ENCODE data around the gene IFNA10. TPM values are rescaled to one million over a fixed set of nuclear protein-coding genes. Genes with fewer than 3 reads are reported as not detected.
A peak's percentile ranks its signal among the peaks of the same experiment; 100 is the strongest.
"Not testable (repeated sequence)": the region's sequence is repeated elsewhere in the genome, so short reads cannot be mapped to it uniquely, and the experiment has no call there.

The IFNA10 gene
- not detected for polyA plus RNA-seq (ENCODE audit: insufficient read length in 10 of 10)
- long read RNA-seq, donor 1 = 0 reads
- long read RNA-seq, donor 2 = 0 reads
- long read RNA-seq, donor 3 = 0 reads
- long read RNA-seq, donor 4 = 0 reads
- long read RNA-seq, donor 5 = 0 reads
- long read RNA-seq, donor 6 = 0 reads
- long read RNA-seq, donor 7 = 0 reads
- long read RNA-seq, donor 8 = 0 reads
- long read RNA-seq, donor 9 = 0 reads

DNA sequence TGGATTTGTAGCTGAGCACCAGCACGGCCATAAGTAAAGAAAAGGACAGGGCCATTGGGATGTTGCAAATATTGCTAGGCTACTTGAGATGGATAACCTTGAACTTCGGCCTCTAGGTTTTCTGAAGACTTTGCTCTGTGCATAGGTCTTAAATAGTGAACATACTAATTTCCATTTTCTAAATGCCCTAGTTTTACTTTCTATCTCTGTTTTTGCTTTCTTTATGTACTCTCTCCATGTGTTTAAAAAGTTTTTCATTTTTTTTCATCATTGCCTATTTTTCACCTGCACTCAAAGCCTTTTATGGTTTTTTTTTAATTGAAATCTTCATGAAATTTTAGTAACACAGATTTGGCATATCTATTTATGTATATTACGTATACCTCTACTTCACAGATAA is at the start of gene IFNA10:
Gene IFNA10 (minus strand): TSS at position 101 of the 400 bp plus-strand sequence. CDS start 46 bp downstream, at position 55.
- DNase-seq = not testable (repeated sequence)

DNA sequence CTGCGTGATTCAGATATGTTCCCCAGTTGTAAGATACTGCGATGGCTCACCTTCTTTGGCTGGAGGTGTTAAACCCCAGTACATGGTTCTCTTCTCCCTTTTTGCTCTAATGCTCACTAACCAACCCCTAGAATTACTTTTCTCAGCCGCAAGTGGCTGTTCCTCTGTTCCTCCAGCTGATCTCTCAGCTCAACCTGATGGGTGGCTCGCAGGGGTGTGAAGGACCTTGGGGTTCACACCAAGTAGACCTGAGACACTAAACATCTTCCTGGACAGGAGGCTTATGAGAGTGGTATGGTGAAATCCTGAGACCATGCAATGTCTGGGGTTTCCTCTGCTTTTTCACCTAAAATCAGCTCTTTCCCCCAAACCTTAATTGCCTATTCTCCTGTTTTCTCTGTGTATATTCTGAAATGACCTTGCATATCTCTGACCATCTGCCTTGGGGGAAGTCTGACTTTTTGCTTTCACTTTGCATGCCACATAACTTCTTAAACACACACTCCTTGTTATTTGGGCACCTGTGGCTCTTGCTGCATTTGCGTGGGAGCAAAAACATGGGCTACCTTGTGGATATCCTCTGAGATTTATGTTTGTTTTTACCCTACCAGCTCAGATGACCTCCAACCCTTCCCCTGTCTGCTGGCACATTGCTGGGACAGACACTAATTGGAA is 48.7 kb upstream of the IFNA10 start:
- no peak for DNase-seq

DNA sequence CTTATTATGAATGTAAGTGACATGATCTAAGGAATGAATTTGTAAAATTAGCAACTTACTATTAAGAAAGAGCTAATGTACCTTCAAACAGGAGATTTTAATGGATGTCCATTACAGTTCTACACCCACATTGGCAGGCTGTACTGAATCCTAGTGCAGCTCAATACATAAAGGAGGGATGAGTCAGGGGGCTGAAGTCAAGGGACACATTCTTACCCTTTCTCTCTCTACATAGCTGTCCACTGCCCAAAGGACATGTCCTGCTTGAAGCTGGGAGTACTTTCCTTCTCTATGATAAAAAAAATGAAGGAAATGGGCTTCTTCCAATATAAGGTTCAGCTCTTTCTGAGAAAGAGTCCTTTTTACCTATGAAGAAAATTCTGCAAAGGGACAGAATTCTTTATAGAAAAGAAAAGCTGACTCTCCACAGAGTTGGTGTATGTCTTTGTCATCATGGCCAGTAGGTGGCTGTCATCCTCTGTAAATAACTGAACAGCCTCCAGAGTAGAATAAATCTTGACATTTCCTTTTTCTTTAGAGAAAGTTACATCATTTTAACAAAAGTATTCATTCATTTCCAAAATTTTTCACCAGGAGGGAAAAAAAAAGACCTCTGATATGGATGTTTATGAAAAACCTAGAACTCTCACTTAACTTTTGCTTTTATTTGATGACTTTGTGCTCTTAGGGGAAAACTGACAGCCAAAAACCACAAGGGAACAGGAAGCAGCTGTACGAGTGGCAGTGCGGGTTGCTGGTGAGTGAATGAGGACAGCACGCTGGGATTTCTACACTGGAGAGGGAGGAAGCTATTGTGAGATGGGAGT is 46.0 kb upstream of the IFNA10 start:
- peak; percentile 7 to 48 (median 14) for DNase-seq

DNA sequence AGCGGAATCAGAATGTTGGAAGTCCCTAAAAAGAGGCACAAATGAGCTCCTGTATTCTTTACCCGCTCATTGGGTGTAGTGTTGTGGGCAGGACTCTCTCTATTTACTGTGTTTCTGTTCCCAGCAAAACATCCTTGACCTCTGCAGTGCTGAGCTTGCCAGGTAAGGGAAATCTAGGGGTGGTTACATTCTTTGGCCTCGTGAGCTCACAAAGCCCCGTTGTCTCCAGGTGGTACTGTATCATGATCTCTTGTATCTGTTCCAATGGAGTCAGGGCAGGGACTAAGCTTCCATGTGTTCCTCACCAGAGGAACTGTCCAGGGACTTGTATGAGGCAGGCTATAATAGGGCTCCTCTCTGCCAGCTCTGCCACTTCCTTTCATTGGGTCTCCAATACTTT is 44.7 kb upstream of the IFNA10 start:
- DNase-seq = no peak

DNA sequence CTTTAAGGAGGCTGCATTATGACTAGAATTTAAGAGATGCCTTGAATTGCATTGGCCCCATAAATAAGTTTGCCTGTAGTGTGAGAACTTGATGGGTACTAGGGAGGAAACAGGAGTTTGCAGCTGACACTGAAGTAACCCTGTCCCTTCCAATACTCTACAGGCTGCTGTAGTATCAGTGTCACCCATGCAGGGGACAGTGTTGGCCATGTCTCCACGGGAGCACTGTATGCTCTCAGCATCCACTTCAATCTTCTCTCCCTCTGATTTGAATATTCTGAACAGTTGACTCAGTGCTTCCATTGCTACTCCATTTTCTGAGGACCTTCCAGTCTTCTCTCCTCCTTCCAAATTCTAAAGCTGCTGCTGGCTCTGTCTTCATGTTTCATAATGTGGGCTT is 44.2 kb upstream of the IFNA10 start:
- DNase-seq = no peak

DNA sequence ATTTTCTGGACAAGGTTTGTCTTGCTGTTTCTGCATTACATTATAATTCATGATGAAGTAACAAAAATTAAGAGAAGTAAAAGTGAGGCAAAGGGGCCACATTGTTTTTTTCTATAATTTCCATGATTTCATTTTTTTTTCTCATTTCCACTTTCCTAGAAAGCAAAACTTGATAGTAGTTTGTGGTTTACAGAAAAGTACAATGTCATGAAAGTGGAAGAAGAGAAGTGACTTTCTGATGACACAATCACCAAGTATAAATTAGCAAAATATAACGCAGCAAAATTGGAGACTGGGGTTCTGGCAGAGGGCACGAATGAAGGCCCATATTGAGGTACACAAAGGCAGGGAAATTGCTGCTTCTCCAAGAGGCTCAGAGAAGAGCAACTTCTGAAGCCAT is 37.9 kb upstream of the IFNA10 start:
- DNase-seq = no peak

DNA sequence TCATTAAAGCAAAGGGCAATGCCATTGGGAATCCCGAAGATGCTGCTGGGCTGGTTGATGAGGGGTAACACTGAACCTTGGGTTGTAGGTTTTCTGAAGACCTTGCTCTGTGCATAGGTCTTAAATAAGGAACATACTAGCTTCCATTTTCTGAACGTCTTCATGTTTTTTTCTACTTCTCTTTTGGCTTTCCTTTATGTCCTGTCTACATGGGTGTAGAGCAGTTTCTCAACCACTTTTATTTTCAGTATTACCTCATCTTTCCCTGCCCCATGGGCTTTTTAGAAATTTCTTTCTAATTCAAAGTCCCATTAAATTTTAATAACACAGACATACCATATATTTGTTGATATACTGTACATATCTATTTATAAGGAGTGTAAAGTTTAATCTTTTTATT is 33.0 kb upstream of the IFNA10 start, which contains the start of gene IFNA14:
Gene IFNA14 (minus strand): TSS at position 95 of the 400 bp plus-strand sequence. CDS start 70 bp downstream, at position 25.
- no peak for DNase-seq

DNA sequence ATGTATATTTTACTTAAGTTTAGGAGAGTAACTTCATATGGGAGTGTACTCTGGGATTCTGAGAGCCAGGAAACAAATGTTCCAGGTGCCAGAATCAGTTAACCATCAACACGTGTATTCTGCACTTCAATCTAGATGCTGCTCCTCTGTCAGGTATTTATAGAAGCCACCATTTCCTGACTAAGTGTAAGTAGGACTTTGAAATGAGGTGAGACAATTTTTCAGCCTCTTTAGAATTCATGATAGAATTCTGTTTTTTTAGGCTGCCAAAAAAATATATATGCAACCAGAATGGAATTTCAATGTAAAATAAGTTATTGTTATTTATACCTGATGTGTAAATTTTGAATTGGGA is 29.4 kb upstream of the IFNA10 start:
- not testable (repeated sequence) for DNase-seq

DNA sequence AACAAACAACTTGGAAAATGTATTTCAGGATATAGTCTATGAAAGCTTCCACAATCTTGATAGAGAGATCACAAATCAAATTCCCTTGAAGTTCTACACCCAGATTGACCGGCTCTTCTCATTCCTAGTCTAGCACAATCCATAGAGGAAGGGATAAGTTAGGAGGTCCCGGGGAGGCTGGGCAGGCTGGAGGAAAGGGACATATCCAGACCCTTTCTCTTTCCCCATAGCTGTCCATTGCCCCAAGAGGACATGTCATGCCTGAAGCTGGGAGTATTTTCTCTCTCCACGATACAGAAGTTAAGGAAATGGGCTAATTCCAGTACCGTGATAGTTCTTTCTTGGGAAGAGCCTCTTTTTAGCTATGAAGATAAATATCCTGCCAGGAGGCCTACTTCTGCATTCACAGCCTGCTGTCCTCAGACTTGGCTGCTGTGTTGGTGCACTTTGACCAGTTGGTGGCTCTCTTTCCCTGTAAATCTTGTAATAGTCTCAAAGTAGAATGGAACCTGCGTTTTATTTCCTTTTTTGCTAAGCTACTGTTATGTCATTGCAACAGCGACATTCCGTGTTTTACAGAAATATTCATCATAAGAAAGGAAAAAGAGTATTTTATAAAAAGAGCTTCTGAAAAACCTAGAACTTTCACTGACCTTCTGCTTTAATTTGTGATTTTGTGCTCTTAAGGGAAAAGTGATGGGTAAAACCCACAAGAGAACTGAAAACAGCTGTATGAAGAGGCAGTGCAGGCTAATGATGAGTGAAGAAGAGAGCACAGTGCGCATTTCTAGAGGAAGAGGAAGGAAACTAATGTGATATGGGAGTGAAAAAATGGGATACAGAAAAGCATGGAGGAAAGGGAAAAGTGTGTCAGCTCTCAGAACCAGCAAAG is 28.8 kb upstream of the IFNA10 start:
- peak; percentile 8 to 42 (median 27) for DNase-seq

DNA sequence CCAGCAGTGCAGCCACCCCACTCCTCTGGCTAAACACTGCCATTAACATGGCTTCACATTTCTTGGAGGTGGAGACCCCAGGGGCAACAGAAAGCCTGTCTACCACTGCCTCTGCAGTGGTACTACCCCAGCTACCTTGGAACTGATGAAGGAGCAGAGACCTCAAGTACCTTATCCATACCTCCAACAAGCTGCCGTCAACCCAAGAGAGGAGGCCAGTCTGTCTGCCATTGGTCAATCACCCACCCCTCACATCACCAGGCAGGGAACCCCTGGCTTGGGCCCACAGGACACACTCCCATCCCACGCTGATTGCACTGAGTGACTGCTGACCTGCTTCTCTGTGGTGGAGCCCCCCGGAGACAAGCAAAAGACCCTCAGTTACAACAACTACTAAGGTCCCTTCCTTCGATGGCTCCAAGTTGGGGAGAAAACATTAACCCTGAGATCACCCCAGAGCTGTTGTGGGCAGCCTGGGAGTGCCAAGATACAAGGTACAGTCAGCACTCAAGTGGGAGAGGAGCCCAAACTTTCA is 27.3 kb upstream of the IFNA10 start:
- no peak for DNase-seq

DNA sequence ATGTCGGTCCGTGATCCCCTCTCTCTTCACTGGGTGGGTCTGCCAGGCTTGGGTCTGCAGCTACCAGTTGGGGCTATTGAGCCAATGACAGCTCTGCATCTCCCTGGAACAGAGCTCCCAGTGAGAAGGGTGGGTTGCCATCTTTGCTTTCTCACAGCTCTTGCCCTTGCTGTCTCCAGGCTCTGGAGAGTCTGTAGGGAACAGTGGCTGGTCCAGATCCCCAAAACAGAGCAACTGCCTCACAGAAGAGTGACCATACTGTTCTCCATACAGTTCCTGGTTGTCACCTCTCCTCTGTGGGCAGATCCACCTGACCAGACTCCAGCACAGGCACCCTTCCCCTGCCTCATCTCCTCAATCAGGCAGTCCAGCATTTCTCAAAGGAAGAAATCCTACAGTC is 26.3 kb upstream of the IFNA10 start:
- DNase-seq = no peak

DNA sequence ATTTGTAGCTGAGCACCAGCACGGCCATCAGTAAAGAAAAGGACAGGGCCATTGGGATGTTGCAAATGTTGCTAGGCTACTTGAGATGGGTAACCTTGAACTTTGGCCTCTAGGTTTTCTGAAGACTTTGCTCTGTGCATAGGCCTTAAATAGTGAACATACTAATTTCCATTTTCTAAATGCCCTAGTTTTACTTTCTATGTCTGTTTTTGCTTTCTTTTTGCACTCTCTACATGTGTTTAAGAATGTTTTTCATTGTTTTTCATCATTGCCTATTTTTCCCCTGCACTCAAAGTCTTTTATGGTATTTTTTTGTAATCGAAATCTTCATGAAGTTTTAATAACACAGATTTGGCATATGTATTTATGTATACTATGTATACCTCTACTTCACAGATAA is 21.2 kb upstream of the IFNA10 start, which contains the start of gene IFNA17:
Gene IFNA17 (minus strand): TSS at position 101 of the 400 bp plus-strand sequence. CDS start 49 bp downstream, at position 52.
- DNase-seq = no peak

DNA sequence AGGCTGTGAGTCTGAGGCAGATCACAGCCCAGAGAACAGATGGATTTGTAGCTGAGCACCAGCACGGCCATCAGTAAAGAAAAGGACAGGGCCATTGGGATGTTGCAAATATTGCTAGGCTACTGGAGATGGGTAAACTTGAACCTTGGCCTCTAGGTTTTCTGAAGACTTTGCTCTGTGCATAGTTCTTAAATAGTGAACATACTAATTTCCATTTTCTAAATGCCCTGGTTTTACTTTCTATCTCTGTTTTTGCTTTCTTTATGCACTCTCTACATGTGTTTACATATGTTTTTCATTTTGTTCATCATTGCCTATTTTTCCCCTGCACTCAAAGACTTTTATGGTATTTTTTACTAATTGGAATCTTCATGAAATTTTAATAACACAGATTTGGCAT is 10.3 kb upstream of the IFNA10 start, which contains the start of gene IFNA16:
Gene IFNA16 (minus strand): TSS at position 101 of the 400 bp plus-strand sequence. CDS start 6 bp downstream, at position 95.
- not testable (repeated sequence) for DNase-seq

DNA sequence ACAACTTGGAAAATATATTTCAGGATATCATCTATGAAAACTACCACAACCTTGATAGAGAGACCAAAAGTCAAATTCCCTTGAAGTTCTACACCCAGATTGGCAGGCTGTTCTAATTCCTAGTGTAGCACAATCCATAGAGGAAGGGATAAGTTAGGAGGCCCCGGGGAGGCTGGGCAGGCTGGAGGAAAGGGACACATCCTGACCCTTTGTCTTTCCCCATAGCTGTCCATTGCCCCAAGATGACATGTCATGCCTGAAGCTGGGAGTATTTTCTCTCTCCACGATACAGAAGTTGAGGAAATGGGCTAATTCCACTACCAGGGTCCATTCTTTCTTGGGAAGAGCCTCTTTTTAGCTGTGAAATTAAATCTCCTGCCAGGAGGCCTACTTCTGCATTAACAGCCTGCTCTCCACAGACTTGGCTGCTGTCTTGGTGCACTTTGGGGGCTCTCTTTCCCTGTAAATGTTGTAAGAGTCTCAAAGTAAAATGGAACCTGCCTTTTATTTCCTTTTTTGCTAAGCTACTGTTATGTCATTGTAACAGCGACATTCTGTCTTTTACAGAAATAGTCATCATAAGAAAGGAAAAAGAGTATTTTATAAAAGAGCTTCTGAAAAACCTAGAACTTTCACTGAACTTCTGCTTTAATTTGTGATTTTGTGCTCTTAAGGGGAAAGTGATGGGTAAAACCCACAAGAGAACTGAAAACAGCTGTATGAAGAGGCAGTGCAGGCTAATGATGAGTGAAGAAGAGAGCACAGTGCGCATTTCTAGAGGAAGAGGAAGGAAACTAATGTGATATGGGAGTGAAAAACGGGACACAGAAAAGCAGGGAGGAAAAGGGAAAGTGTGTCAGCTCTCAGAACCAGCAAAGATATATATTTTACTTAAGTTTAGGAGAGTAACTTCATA is 6.7 kb upstream of the IFNA10 start:
- not testable (repeated sequence) for DNase-seq

DNA sequence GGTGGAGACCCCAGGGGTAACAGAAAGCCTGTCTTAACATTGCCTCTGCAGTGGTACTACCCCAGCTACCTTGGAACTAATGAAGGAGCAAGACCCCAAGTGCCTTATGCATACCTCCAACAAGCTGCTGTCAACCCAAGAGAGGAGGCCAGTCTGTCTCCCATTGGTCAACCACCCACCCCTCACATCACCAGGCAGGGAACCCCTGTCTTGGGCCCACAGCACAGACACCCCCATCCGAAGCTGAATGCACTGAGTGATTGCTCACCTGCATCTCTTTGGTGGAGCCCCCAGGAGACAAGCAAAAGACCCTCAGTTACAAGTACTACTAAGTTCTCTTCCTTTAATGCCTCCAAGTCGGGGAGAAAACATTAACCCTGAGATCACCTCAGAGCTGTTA is 5.2 kb upstream of the IFNA10 start:
- not testable (repeated sequence) for DNase-seq

DNA sequence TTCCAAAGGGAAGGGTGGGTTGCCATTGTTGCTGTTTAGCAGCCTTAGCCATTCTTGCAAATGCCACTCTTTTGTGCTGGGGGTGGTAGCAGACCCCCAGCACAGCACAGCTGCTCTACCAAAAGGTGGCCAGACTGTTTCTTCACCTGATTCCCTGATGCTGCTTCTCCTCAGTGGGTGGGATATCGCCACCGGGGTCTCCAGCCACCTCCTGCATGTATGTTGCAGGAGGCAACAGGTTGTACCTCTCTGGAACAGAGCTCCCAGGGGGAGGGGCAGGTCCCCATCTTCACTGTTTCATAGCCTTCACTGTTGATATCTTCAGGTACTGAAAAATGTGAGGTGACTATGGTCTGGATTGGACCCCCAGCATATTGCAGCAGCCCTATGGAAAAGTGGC is 3.8 kb upstream of the IFNA10 start:
- not testable (repeated sequence) for DNase-seq

DNA sequence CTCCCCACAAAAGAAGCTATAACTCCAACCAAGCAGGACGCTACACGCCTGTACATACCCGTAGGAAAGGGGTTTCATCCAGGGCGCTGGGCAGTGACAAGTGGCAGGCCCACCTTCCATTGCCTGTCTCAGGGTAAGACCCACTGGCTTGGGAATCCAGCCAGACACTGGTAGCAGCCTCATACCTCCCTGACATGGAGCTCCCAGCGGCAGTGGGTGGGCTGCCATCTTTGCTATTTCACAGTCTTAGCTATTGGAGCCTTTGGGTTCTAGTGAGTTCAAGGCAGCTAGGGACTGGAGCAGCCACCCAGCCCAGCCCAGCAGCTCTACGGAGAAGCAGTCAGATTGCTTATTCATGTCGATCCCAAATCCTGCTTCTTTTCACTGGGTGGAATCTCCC is 3.4 kb upstream of the IFNA10 start:
- no peak for DNase-seq

DNA sequence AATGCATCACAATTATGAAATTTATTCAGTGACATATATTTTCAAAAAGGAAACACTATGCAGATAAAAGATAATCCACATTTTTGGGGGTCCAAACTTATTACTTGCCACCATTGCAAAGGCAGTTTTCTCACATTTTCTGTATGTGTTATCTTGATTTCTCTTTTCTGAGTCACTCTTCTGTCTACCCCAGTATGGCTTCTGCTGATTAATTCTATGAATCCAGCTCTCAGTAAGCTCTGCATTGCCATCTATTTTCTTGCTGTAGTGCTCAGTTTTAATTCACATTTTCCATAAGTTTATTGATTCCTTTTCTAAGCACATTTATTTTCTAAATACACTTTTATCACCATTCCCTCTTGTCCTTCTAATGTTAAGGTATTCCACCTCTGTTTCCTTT is 1.7 kb downstream of the IFNA10 start:
- DNase-seq = no peak

DNA sequence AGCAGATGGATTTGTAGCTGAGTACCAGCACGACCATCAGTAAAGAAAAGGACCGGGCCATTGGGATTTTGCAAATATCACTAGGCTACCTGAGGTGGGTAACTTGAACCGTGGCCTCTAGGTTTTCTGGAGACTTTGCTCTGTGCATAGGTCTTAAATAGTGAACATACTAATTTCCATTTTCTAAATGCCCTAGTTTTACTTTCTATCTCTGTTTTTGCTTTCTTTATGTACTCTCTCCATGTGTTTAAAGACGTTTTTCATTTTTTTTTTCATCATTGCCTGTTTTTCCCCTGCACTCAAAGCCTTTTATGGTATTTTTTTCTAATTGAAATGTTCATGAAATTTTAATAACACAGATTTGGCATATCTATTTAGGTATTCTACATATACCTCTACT is 4.8 kb downstream of the IFNA10 start, which contains the start of gene IFNA7:
Gene IFNA7 (minus strand): TSS at position 101 of the 400 bp plus-strand sequence. CDS start 40 bp downstream, at position 61.
- not testable (repeated sequence) for DNase-seq

Data from muscle of back (tissue), 13 donors.